ENCODE data around the gene COPS7B. TPM values are rescaled to one million over a fixed set of nuclear protein-coding genes. Genes with fewer than 3 reads are reported as not detected.

The COPS7B gene
- total RNA-seq, 1 donor from 2014 or later, result 57.3 TPM

GRCh38 chr2:231794383-231794782 lies 8.1 kb downstream of the COPS7B start:
- Mint-ChIP-seq H3K27ac (no peak overlapping the region), H3K4me1 (peaks cover 7% of the 10 kb centered on the region), H3K36me3 (peaks cover 20% of the 10 kb centered on the region), H3K4me3 (no peak overlapping the region), H3K27me3 (ENCODE audit: low read depth) (no peaks in the 10 kb centered on the region), H3K9me3 (no peaks in the 10 kb centered on the region)
- TF ChIP-seq CTCF (IDR thresholded peaks at IDR 0.05; ENCODE audit: unreplicated experiment), result no peak
- no peak for DNase-seq (ENCODE audit: low spot score in 2 of 2, unreplicated experiment in 2 of 2)

- TF ChIP-seq CTCF (IDR thresholded peaks at IDR 0.05; ENCODE audit: unreplicated experiment), result peak; percentile 46
- H3K4me3 Mint-ChIP-seq, result no peak overlapping the region
- H3K4me1 Mint-ChIP-seq, result peaks cover 7% of the 10 kb centered on the region
- H3K27ac Mint-ChIP-seq, result peak overlapping the region; percentile 26
- DNase-seq (ENCODE audit: low spot score in 2 of 2, unreplicated experiment in 2 of 2), result no peak
- peaks cover 20% of the 10 kb centered on the region for H3K36me3 Mint-ChIP-seq
- no peaks in the 10 kb centered on the region for H3K27me3 Mint-ChIP-seq (ENCODE audit: low read depth)
- no peaks in the 10 kb centered on the region for H3K9me3 Mint-ChIP-seq
Measured at GRCh38 chr2:231795525-231796327, 9.5 kb downstream of the COPS7B start.

GRCh38 chr2:231800493-231801091 lies 14.3 kb downstream of the COPS7B start:
- Mint-ChIP-seq H3K27me3 (ENCODE audit: low read depth) (no peaks in the 10 kb centered on the region), H3K9me3 (no peaks in the 10 kb centered on the region), H3K4me1 (peaks cover 3% of the 10 kb centered on the region), H3K4me3 (no peak overlapping the region), H3K36me3 (peaks cover 22% of the 10 kb centered on the region), H3K27ac (no peak overlapping the region)
- DNase-seq (ENCODE audit: low spot score in 2 of 2, unreplicated experiment in 2 of 2), result no peak
- TF ChIP-seq CTCF (IDR thresholded peaks at IDR 0.05; ENCODE audit: unreplicated experiment), result peak; percentile 73

- no peak for DNase-seq (ENCODE audit: low spot score in 2 of 2, unreplicated experiment in 2 of 2)
- Mint-ChIP-seq H3K27me3 (ENCODE audit: low read depth) (no peaks in the 10 kb centered on the region), H3K4me3 (no peak overlapping the region), H3K9me3 (no peaks in the 10 kb centered on the region), H3K27ac (no peak overlapping the region), H3K4me1 (no peaks in the 10 kb centered on the region), H3K36me3 (peaks cover 16% of the 10 kb centered on the region)
- TF ChIP-seq CTCF (IDR thresholded peaks at IDR 0.05; ENCODE audit: unreplicated experiment), result no peak
Measured at GRCh38 chr2:231803501-231804138, 17.4 kb downstream of the COPS7B start.

- H3K4me3 Mint-ChIP-seq, result no peak overlapping the region
- TF ChIP-seq CTCF (IDR thresholded peaks at IDR 0.05; ENCODE audit: unreplicated experiment), result no peak
- no peaks in the 10 kb centered on the region for H3K9me3 Mint-ChIP-seq
- no peak for DNase-seq (ENCODE audit: low spot score in 2 of 2, unreplicated experiment in 2 of 2)
- no peaks in the 10 kb centered on the region for H3K27me3 Mint-ChIP-seq (ENCODE audit: low read depth)
- no peak overlapping the region for H3K27ac Mint-ChIP-seq
- no peaks in the 10 kb centered on the region for H3K4me1 Mint-ChIP-seq
- peaks cover 37% of the 10 kb centered on the region for H3K36me3 Mint-ChIP-seq
Measured at GRCh38 chr2:231807020-231807419, 20.8 kb downstream of the COPS7B start.

Data from mesothelial cell of epicardium (in vitro differentiated cells).